ENCODE results near the gene ARSG.

DNA sequence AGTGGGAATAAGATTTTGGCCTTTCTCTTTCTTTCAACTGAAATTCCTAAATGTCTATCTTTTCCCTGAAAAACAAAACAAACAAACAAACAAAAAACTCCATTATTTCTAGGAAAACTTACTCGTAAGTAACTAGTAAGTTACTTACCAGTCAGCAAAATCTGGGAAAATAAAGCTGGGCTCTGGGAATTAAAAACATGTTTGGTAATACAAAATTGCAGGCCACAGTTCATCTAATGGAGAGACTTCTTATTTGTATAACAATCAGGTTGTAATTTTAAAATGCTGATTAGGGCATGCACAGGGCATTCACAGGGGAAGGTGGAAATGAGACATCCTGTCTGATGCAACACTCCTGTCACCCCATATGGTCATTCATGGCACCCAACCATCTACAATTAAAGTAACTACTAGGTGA lies 169.8 kb downstream of the ARSG start:
- no peak for TF ChIP-seq EP300 (IDR thresholded peaks at IDR 0.05; ENCODE audit: borderline replicate concordance)
- no peak for TF ChIP-seq TEAD4 (IDR thresholded peaks at IDR 0.05)
- TF ChIP-seq FOXM1 (IDR thresholded peaks at IDR 0.05; ENCODE audit: borderline replicate concordance, low read depth), result no peak
- no peak for TF ChIP-seq TCF12 (IDR thresholded peaks at IDR 0.05; ENCODE audit: low read depth)
- TF ChIP-seq, protein P1, sequence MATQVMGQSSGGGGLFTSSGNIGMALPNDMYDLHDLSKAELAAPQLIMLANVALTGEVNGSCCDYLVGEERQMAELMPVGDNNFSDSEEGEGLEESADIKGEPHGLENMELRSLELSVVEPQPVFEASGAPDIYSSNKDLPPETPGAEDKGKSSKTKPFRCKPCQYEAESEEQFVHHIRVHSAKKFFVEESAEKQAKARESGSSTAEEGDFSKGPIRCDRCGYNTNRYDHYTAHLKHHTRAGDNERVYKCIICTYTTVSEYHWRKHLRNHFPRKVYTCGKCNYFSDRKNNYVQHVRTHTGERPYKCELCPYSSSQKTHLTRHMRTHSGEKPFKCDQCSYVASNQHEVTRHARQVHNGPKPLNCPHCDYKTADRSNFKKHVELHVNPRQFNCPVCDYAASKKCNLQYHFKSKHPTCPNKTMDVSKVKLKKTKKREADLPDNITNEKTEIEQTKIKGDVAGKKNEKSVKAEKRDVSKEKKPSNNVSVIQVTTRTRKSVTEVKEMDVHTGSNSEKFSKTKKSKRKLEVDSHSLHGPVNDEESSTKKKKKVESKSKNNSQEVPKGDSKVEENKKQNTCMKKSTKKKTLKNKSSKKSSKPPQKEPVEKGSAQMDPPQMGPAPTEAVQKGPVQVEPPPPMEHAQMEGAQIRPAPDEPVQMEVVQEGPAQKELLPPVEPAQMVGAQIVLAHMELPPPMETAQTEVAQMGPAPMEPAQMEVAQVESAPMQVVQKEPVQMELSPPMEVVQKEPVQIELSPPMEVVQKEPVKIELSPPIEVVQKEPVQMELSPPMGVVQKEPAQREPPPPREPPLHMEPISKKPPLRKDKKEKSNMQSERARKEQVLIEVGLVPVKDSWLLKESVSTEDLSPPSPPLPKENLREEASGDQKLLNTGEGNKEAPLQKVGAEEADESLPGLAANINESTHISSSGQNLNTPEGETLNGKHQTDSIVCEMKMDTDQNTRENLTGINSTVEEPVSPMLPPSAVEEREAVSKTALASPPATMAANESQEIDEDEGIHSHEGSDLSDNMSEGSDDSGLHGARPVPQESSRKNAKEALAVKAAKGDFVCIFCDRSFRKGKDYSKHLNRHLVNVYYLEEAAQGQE (IDR thresholded peaks at IDR 0.05; ENCODE audit: low read depth), result no peak
- TF ChIP-seq TAF1 (IDR thresholded peaks at IDR 0.05; ENCODE audit: low read depth), result no peak
